HUES6 (cell line): ENCODE data around the gene EPHB1.

Source experiments
- H3K27ac ChIP-seq: 2 replicates; pipeline ENCODE4 v1.7.0; 2013; ENCODE audit warnings: low read depth, mild to moderate bottlenecking, low read length, inconsistent platforms
- H3K27me3 ChIP-seq: 2 replicates; pipeline ENCODE4 v1.6.1; 2013; ENCODE audit warnings: low read length; ENCODE audit not compliant: control insufficient read depth, insufficient read depth
- H3K36me3 ChIP-seq: 2 replicates; pipeline ENCODE4 v1.6.1; 2013; ENCODE audit warnings: low read length; ENCODE audit not compliant: control insufficient read depth, insufficient read depth
- H3K4me1 ChIP-seq: 2 replicates; pipeline ENCODE4 v1.6.1; 2013; ENCODE audit warnings: low read length; ENCODE audit not compliant: control insufficient read depth, insufficient read depth
- H3K4me3 ChIP-seq: 2 replicates; pipeline ENCODE4 v1.5.1; 2013; ENCODE audit warnings: low read depth, low read length
- H3K9ac ChIP-seq: one replicate; pipeline ENCODE4 v1.6.1; 2013; ENCODE audit warnings: mild to moderate bottlenecking, low read length
- H3K9me3 ChIP-seq: 2 replicates; pipeline ENCODE4 v1.6.1; 2013; ENCODE audit warnings: low read depth, low read length; ENCODE audit not compliant: control insufficient read depth, insufficient read depth

EPHB1 gene

DNA sequence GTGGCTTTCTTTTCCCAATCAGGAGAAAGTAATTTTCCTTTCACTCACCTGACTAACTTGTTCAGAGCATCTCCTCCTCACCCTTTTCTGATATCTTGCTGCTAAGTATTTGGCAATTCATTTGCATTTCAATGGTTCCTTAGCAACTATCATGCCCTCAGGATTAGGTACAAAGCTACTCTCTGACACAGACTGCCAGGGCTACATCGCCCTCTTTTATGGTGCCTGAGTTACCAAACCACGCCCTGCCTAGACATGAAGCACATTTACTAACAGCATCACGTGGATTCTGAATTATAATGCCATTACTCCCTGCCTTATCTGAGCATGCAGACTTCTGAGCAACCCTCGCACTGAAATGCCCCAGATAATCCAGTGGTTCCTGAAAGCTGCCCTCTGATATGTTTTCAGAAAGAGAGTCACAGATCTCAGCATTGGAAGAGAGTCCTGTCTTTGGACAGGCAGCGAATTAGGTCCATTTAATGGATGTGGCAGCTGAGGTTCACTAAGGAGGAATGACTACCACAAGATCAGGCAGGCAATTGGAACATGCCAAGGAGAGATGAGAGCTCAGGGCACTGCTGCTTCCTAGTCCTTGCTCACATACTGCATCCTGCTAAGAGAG is 14.5 kb downstream of the EPHB1 start:
- H3K4me1 ChIP-seq, result peaks cover 22% of the 10 kb centered on the region
- no peaks in the 10 kb centered on the region; the same call in 1 of the 2 replicates for H3K27me3 ChIP-seq
- no peak overlapping the region for H3K27ac ChIP-seq
- H3K36me3 ChIP-seq, result no peaks in the 10 kb centered on the region
- 0 out of 2 replicates have a peak overlapping the region, but pooled peaks have one; percentile 9 for H3K4me3 ChIP-seq
- H3K9me3 ChIP-seq, result no peaks in the 10 kb centered on the region
- peak overlapping the region; percentile 16 for H3K9ac ChIP-seq

DNA sequence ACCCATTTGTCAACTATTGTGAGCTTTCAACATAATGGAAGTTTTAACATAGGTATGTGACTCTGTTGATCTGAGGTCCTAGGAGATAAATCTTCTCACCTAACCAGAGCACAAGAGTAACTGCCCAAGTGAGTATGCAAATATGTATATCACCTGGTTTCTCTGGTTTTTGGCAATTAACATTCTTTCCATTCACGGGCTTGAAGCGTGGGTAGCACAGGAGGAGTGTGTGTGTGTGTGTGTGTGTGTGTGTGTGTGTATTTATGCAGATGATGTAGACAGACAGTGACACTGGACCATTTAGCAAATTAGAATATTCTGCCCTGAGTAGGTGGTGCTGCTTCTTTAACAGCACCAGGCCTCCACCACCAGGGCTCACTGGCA is 15.0 kb downstream of the EPHB1 start:
- Histone ChIP-seq H3K27me3 (no peaks in the 10 kb centered on the region; the same call in 1 of the 2 replicates), H3K4me1 (peaks cover 22% of the 10 kb centered on the region), H3K27ac (no peak overlapping the region), H3K4me3 (no peak overlapping the region), H3K36me3 (no peaks in the 10 kb centered on the region), H3K9me3 (no peaks in the 10 kb centered on the region), H3K9ac (no peak overlapping the region)

DNA sequence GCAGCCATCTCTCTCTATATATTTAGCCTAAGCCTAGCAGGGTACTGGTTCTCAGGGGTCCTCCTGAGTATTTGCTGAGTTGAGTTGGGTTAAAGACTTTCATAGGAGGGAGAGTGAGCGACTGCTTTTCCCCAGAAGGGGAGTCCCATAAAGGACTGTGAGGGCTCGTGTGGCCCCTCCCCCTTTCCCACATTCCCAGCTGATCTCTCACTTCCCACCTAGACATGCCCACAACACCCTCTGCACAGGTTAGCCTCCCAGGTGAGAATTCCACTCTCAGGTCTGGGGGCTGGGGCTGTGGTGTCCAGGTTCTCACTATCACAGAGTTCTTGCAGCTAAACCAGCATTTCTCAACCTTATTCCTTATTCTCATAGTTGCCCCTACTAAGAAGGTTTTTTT is 15.8 kb downstream of the EPHB1 start:
- peaks cover 22% of the 10 kb centered on the region for H3K4me1 ChIP-seq
- H3K27ac ChIP-seq, result no peak overlapping the region
- H3K9me3 ChIP-seq, result no peaks in the 10 kb centered on the region
- H3K9ac ChIP-seq, result no peak overlapping the region
- H3K36me3 ChIP-seq, result no peaks in the 10 kb centered on the region
- H3K27me3 ChIP-seq, result no peaks in the 10 kb centered on the region; the same call in 1 of the 2 replicates
- H3K4me3 ChIP-seq, result no peak overlapping the region

DNA sequence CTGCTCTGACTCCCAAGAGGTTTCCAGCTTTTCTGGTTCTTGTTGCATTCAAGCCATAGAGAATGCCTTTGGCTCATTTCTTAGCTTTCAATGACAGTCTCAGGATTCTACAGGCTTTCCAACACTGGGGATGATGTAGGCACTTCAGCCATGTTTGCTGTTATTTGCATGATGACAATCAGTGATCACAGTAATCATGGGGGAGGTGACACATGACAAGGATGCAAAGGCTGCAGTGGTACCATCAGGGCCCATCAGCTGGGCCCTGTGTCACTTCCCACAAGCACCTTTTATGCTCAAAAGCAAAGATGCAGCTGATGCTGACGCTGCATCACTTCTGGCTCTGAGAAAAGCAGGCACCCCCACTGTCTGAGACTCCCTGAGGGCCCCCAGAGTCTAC is 18.6 kb downstream of the EPHB1 start:
- no peaks in the 10 kb centered on the region for H3K36me3 ChIP-seq
- no peak overlapping the region for H3K27ac ChIP-seq
- no peaks in the 10 kb centered on the region for H3K9me3 ChIP-seq
- peaks cover 22% of the 10 kb centered on the region for H3K4me1 ChIP-seq
- no peak overlapping the region for H3K9ac ChIP-seq
- no peak overlapping the region for H3K4me3 ChIP-seq
- H3K27me3 ChIP-seq, result no peaks in the 10 kb centered on the region

DNA sequence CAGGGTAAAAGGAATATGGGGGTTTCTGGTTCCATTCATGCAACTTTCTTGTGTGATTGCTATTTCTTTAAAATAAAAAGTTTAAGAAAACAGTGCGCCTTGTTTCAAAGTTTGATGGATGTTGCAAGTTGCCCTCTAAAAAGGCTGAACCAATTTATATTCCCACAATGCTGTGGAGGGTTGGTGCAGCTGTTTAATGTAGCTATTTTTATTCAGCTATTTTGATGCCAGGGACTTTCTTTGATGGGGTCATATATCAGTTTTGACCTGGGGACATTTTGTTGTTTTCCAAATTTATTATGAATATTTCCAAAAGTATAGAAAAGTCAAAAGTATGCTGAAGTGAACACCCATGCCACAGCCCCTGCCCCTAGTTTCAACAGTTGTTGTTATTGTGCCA is 20.5 kb downstream of the EPHB1 start:
- Histone ChIP-seq H3K36me3 (no peaks in the 10 kb centered on the region), H3K9ac (no peak overlapping the region), H3K27me3 (no peaks in the 10 kb centered on the region), H3K4me3 (no peak overlapping the region), H3K27ac (no peak overlapping the region), H3K9me3 (no peaks in the 10 kb centered on the region), H3K4me1 (peaks cover 6% of the 10 kb centered on the region)

DNA sequence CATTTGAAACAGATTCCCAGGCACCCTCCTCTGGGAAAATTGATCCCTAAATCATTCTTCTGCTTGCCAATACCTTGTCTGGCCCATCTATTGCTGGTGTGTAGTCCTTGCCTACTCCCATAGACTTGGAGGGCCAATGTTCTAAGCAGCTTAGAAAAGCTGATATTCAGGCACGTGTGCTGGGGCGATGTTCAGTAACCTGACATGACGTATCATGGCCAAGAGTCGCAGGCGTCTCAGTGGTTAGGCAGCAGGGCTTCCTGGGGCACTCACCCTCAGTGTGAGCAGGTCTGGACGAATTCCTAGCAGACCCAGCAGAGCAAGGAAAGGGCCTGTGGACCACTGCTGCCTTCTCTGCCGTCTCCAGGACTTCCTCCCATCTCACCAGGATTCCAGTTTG is 21.6 kb downstream of the EPHB1 start:
- Histone ChIP-seq H3K27me3 (no peaks in the 10 kb centered on the region), H3K4me3 (no peak overlapping the region), H3K4me1 (no peaks in the 10 kb centered on the region), H3K9ac (no peak overlapping the region), H3K36me3 (no peaks in the 10 kb centered on the region), H3K27ac (no peak overlapping the region), H3K9me3 (no peaks in the 10 kb centered on the region)

DNA sequence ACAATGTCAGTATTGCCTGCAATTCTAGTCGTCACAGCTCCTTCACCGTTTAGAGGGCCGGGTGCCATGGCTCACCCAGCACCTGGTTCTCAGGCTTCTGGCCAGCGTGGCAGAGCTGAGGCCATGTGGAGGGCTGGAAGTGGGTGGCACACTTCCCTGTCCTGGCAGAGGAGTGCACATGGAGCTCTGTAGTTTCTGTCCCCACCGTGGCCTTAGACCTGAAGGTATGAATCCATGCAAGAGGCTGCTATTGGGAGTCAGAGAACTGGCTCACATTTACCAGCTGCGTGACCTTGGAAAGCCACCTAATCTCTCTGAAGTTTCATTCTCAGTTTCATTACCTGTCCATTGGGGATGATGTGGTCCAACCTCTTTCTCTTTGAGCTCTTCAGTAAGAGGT is 22.2 kb downstream of the EPHB1 start:
- Histone ChIP-seq H3K27me3 (no peaks in the 10 kb centered on the region), H3K9ac (no peak overlapping the region), H3K36me3 (no peaks in the 10 kb centered on the region), H3K4me3 (no peak overlapping the region), H3K9me3 (no peaks in the 10 kb centered on the region), H3K27ac (no peak overlapping the region), H3K4me1 (peaks cover 3% of the 10 kb centered on the region; the same call in 1 of the 2 replicates)

DNA sequence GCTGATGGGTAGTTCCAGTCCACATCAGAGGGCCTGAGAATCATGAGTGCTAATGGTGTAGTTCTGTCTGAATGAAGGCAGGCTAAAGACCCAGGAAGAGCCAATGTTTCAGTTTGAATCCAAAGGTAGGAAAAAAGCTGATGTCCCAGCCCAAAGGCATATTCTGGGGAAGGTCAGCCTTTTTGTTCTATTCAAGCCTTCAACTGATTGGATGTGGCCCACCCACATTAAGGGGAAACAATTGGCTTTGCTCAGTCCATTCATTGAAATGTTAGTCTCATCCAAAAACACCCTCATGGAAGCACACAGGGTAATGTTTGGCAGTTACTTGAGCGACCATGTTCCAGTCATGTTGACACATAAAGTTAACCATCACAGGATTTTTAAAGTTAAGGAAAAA is 25.9 kb downstream of the EPHB1 start:
- no peak overlapping the region for H3K4me3 ChIP-seq
- H3K9me3 ChIP-seq, result no peaks in the 10 kb centered on the region
- H3K27ac ChIP-seq, result no peak overlapping the region
- H3K36me3 ChIP-seq, result no peaks in the 10 kb centered on the region
- H3K27me3 ChIP-seq, result no peaks in the 10 kb centered on the region
- peaks cover 3% of the 10 kb centered on the region; the same call in 1 of the 2 replicates for H3K4me1 ChIP-seq
- no peak overlapping the region for H3K9ac ChIP-seq

DNA sequence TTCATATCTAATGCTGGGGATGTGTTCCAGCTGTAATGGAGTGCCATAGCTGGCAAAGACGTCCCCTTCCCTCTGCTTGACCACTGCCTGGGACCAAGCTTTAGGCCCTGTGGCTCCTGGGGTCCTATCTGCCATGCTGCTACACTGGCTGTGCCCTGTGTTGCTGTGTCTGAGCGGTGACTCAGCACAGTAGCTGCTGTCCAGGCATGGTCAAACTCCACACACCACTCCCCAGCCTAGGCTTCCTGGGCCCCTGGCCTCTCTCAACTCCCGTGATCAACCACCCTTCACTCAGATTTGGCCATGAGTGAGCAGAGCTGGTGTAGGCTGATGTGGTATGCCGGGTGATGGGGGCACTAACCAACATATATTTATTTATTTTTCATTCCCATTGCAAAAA is 27.0 kb downstream of the EPHB1 start:
- Histone ChIP-seq H3K9me3 (no peaks in the 10 kb centered on the region), H3K27ac (no peak overlapping the region), H3K27me3 (no peaks in the 10 kb centered on the region), H3K4me1 (peaks cover 3% of the 10 kb centered on the region; the same call in 1 of the 2 replicates), H3K4me3 (no peak overlapping the region), H3K9ac (no peak overlapping the region), H3K36me3 (no peaks in the 10 kb centered on the region)

DNA sequence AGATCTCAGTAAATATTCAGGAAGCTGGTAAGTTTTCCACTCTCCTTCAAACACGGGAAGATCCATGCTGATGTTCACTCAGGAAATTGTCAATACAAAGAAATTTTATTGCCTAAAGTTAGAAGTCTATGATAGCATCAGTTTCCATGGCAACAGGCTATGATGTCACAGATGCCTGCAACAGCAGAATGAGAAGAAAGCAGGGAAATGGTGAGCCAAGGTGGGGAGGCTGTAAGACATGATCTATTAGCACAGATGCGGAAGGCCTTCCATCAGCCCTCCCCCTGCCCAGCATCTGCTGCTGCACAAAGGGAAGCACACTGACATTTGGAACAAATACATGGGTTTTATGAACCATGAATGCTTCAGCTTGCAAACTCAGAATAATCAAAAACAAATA is 28.6 kb downstream of the EPHB1 start:
- Histone ChIP-seq H3K4me1 (peaks cover 3% of the 10 kb centered on the region; the same call in 1 of the 2 replicates), H3K27ac (no peak overlapping the region), H3K27me3 (peaks cover 2% of the 10 kb centered on the region; the same call in 1 of the 2 replicates), H3K4me3 (no peak overlapping the region), H3K9ac (no peak overlapping the region), H3K9me3 (no peaks in the 10 kb centered on the region), H3K36me3 (no peaks in the 10 kb centered on the region)

DNA sequence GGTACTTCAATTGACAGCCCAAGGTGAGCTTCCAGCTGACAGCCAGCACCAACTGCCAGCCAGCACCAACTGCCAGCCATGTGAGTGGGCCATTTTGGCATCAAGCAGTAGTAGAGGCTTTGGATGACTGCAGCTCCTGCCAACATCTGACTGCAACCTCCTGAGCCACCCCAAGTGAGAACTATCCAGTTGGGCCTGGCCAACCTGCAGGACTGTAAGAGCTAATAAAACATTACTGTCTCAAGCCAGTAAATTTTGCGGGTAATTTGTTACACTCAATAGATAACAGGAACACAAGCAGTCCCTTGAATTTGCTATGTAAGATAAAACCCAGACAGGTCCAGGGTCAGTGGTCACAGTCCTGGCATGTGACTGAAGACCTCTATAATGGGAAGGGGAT is 29.7 kb downstream of the EPHB1 start:
- Histone ChIP-seq H3K27me3 (peaks cover 2% of the 10 kb centered on the region; the same call in 1 of the 2 replicates), H3K27ac (no peak overlapping the region), H3K9ac (no peak overlapping the region), H3K36me3 (no peaks in the 10 kb centered on the region), H3K9me3 (no peaks in the 10 kb centered on the region), H3K4me1 (peaks cover 3% of the 10 kb centered on the region; the same call in 1 of the 2 replicates), H3K4me3 (no peak overlapping the region)
